Renal pelvis (tissue), 4 donors: ENCODE results near the gene TPTE. TPM values are rescaled to one million over a fixed set of nuclear protein-coding genes. Genes with fewer than 3 reads are reported as not detected.
"Not testable (repeated sequence)": the region's sequence is repeated elsewhere in the genome, so short reads cannot be mapped to it uniquely, and the experiment has no call there.

ENCODE experiments used
- DNase-seq: peaks from one replicate; pipeline ENCODE4 v3.0.0-alpha.2; 2013
- polyA plus RNA-seq, 3 donors: library from polyadenylated mRNA; unstranded; fragments of 120-200 nt; gene quantifications; one replicate each; pipeline ENCODE4 v1.2.1, GENCODE V29; 2013; ENCODE audit not compliant: insufficient read length in 3 of 3

TPTE gene
- polyA plus RNA-seq, 3 donors, result 0.06 TPM; not detected in 2

DNA sequence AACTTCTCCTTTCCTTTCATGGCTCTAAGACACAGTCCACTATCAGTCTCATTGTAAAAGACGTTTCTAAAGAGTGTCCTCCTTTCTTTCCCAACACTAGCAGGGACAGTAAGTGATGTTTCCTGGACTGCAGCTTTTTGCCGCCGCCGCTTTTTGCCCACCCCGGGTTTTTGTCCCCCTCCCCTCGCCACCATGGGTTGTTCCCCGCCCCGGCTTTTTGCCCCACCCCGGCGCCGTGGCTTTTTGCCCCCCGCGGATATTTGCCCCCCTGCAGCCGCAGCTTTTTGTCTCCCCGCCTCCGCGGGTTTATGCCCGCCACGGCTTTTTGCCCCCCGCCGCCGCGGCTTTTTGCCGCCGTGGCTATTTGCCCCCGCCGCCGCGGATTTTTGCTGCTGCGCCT lies 95.2 kb downstream of the TPTE start:
- DNase-seq, result no peak

DNA sequence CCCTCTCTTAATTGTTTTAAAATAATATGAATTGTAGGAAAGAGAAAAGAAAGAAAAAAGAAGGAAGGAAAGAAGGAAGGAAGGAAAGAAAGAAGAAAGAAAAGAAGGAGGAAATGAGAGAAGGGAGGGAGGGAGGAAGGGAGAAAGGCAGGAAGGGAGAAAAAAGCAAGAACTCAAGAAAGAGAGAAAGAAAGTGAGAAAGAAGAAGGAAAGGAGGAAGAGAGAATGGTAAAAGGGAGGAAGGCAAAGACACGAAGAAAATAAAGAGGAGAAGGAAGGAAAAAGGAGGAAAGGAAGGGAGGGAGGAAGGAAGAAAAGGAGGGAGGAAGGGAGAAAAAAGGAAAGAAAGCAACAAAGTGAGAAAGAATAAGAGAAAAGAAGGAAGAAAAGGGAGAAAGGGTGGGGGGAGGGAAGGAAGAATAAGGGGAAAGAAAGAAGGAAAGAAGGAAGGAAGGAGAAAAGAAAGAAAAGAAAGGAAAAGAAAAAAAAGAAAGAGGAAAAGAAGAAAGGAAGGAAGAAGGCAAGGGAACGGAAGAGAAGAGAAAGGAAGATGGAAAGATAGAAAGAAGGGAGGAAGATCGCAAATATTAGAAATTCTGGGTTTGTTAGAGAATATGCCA lies 95.9 kb downstream of the TPTE start:
- DNase-seq, result not testable (repeated sequence)

DNA sequence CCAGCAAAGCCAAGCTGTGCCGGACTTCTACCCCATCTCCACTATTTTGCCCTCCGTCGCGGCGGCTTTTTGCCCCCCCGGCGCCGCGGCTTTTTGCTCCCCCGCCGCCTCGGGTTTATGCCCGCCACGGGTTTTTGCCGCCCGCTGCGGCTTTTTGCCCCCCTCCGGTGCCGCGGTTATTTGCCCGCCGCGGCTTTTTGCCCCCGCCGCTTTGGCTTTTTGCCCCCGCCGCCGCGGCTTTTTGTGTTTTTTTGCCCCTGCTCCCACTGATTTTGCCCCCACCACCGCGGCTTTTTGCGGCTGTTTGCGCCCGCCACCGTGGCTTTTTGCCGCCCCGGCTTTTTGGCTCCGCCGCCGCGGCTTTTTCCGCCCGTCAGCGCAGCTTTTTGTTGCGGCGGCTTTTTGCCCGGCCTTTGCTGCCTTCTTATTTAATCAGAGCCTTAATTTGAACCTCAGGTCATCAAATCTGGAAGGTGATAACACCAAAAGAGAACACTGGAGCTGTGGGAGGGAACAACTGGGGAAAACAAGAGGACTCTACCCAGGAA lies 106.0 kb downstream of the TPTE start:
- no peak for DNase-seq

- DNase-seq, result not testable (repeated sequence)
Measured at GRCh38 chr21:10629239-10629638, 107.9 kb downstream of the TPTE start.

DNA sequence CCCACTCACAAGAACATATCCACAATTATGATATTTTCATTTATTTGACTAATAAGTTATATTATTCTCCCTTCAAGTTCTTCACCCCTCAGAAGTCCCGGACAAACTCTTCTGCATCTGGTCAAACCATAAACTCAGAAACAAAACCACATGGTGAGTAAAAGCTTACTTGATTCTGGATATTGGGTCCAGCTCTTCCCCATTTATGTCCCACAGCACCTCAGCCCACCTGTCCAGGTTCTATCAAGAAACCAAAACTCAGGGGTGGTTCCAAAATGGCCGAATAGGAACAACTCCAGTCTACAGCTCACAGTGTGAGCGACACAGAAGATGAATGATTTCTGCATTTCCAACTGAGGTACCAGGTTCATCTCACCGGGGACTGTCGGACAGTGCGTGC lies 109.4 kb downstream of the TPTE start:
- not testable (repeated sequence) for DNase-seq

GRCh38 chr21:10631316-10631715 lies 109.9 kb downstream of the TPTE start:
- DNase-seq, result not testable (repeated sequence)

GRCh38 chr21:10638144-10638543 lies 116.8 kb downstream of the TPTE start:
- DNase-seq, result not testable (repeated sequence)

DNA sequence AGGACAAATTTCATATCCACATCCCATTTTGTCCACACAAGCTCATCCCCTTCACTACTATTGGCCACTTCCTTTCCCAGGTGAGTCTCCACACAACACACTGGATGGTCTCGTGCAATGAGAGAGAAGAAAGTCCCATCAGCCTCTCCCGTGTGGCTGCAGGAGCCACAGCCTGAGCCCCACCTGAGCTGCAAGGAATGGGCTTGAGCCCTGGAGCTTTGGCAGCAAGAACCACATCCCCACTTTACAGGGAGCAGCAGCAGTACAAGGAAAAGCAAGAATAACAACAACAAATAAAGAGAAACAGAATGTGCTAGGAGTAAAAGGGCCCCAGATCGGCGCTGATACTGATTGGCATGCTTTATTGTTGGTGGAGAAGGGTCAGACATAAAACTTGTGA lies 117.7 kb downstream of the TPTE start:
- no peak for DNase-seq

DNA sequence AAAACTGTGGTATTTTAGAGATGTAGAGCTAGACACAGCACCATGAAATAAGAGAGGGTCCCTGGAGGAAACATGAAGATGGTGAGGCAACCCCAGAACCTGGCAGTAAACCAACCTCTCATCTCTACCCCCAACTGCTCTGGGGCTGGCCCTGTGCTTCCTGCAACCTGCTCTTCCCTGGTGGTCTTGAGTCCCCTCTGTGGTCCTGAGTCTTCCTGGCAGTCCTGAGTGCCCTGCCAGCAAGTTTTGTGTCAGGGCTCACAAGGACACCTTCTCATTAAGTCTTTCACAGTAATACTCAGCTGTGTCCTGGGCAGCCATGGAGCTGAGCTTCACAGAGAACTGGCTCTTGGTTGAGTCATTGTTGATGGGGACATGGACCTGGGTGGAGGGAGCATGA lies 118.4 kb downstream of the TPTE start:
- DNase-seq, result not testable (repeated sequence)

GRCh38 chr21:10640446-10640845 lies 119.1 kb downstream of the TPTE start:
- no peak for DNase-seq

DNA sequence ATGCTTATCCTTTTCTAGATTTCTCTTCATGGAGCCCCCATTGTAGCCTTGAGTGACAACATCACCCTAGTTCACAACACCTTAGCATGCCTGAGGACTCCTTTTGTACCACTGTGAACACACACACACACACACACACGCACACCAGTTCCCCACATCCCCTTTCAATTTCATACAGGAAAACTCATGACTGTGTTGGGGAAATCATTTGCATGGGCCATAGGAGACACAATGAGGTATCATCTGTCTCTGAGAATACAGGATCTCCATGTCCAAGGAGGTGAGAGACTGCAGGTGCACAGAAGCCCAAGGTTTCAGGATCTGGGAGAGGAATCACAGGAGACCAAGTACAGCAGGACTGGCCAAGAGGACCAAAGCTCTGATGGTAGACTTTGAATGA lies 119.7 kb downstream of the TPTE start:
- DNase-seq, result no peak

- DNase-seq, result not testable (repeated sequence)
Measured at GRCh38 chr21:10645667-10646066, 124.3 kb downstream of the TPTE start.

GRCh38 chr21:10649350-10650149 lies 128.2 kb downstream of the TPTE start:
- not testable (repeated sequence) for DNase-seq

- DNase-seq, result not testable (repeated sequence)
Measured at GRCh38 chr21:10650297-10650696, 128.9 kb downstream of the TPTE start.
